ENCODE measurements around the gene TMEM119.

TMEM119 gene

GRCh38 chr12:108643941-108644810 lies 46.3 kb upstream of the TMEM119 start:
- H3K27me3 ChIP-seq = no peaks in the 10 kb centered on the region
- H3K4me1 ChIP-seq = peaks cover 10% of the 10 kb centered on the region
- DNase-seq = no peak
- peaks cover 32% of the 10 kb centered on the region for H3K36me3 ChIP-seq
- TF ChIP-seq CTCF (IDR thresholded peaks at IDR 0.05; ENCODE audit: low read depth, low read length) = no peak
- no peak overlapping the region for H3K4me3 ChIP-seq (ENCODE audit: low read depth, low read length)
- H3K9me3 ChIP-seq = no peaks in the 10 kb centered on the region

- Histone ChIP-seq H3K4me1 (peaks cover 10% of the 10 kb centered on the region), H3K27me3 (no peaks in the 10 kb centered on the region), H3K9me3 (no peaks in the 10 kb centered on the region), H3K36me3 (peaks cover 24% of the 10 kb centered on the region), H3K4me3 (ENCODE audit: low read depth, low read length) (no peak overlapping the region)
- DNase-seq = no peak
- no peak for TF ChIP-seq CTCF (IDR thresholded peaks at IDR 0.05; ENCODE audit: low read depth, low read length)
Observed at GRCh38 chr12:108642899-108643654, 45.2 kb upstream of the TMEM119 start.

- Histone ChIP-seq H3K27me3 (no peaks in the 10 kb centered on the region), H3K4me3 (ENCODE audit: low read depth, low read length) (no peak overlapping the region), H3K9me3 (no peaks in the 10 kb centered on the region), H3K36me3 (peaks cover 18% of the 10 kb centered on the region), H3K4me1 (peaks cover 10% of the 10 kb centered on the region)
- TF ChIP-seq CTCF (IDR thresholded peaks at IDR 0.05; ENCODE audit: low read depth, low read length) = no peak
- no peak for DNase-seq
Observed at GRCh38 chr12:108642269-108642870, 44.5 kb upstream of the TMEM119 start.

- Histone ChIP-seq H3K4me1 (peaks cover 10% of the 10 kb centered on the region), H3K9me3 (no peaks in the 10 kb centered on the region), H3K36me3 (peaks cover 11% of the 10 kb centered on the region), H3K4me3 (ENCODE audit: low read depth, low read length) (no peak overlapping the region), H3K27me3 (no peaks in the 10 kb centered on the region)
- TF ChIP-seq CTCF (IDR thresholded peaks at IDR 0.05; ENCODE audit: low read depth, low read length) = no peak
- DNase-seq = no peak
Observed at GRCh38 chr12:108641446-108642268, 43.8 kb upstream of the TMEM119 start.

GRCh38 chr12:108640802-108641445 lies 43.0 kb upstream of the TMEM119 start:
- DNase-seq = peak; percentile 56
- TF ChIP-seq CTCF (IDR thresholded peaks at IDR 0.05; ENCODE audit: low read depth, low read length) = no peak

More at GRCh38 chr12:108640802-108641445, 43.0 kb upstream of the TMEM119 start:
- no peak overlapping the region for H3K4me3 ChIP-seq (ENCODE audit: low read depth, low read length)
- H3K36me3 ChIP-seq = peaks cover 6% of the 10 kb centered on the region
- no peaks in the 10 kb centered on the region for H3K27me3 ChIP-seq
- H3K4me1 ChIP-seq = peaks cover 10% of the 10 kb centered on the region
- H3K9me3 ChIP-seq = no peaks in the 10 kb centered on the region

All from BE2C (cell line).